ENCODE measurements around the gene CRLF3.

DNA sequence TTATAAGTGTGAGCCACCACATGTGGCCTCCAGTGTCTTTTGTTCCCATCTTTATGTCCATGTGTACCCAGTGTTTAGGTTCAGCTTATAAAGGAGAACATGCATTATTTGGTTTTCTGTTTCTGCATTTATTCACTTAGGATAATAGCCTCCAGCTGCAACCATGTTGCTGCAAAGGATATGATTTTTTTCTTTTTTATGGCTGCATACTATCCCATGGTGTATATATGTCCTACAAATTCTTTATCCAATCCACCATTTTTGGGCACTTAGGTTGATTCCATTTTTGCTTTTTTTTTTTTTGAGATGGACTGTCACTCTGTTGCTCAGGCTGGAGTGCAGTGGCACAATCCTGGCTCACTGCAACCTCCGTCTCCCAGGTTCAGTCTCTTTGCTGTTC, 40.1 kb upstream of the CRLF3 start:
- TF ChIP-seq, protein P1, sequence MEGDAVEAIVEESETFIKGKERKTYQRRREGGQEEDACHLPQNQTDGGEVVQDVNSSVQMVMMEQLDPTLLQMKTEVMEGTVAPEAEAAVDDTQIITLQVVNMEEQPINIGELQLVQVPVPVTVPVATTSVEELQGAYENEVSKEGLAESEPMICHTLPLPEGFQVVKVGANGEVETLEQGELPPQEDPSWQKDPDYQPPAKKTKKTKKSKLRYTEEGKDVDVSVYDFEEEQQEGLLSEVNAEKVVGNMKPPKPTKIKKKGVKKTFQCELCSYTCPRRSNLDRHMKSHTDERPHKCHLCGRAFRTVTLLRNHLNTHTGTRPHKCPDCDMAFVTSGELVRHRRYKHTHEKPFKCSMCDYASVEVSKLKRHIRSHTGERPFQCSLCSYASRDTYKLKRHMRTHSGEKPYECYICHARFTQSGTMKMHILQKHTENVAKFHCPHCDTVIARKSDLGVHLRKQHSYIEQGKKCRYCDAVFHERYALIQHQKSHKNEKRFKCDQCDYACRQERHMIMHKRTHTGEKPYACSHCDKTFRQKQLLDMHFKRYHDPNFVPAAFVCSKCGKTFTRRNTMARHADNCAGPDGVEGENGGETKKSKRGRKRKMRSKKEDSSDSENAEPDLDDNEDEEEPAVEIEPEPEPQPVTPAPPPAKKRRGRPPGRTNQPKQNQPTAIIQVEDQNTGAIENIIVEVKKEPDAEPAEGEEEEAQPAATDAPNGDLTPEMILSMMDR (conservative IDR thresholded peaks at IDR 0.05 in 1 of 2, IDR thresholded peaks at IDR 0.05 in 1 of 2; ENCODE audit: low read depth in 1 of 2, low read length in 2 of 2) = no peak
- no peak for TF ChIP-seq EZH2 (IDR thresholded peaks at IDR 0.05; ENCODE audit: low read length, missing control alignments)

All from fibroblast of lung (primary cell).